HepG2 (cell line): ENCODE data around the gene PTPA. TPM values are rescaled to one million over a fixed set of nuclear protein-coding genes. Genes with fewer than 3 reads are reported as not detected.
A peak's percentile ranks its signal among the peaks of the same experiment; 100 is the strongest.

Experiments
- ATAC-seq: fragments of 200-7000 bp; cut with Tn5 transposase; 3 replicates; pipeline ENCODE4 v1.9.1; 2020; ENCODE audit warnings: mild to moderate bottlenecking, moderate library complexity
- BruUV-seq: library from RNA; stranded (reverse); fragments of 400-500 nt; replicated peaks from 2 replicates; lab custom pipeline; 2021; lab: Mats Ljungman, UMichigan
- CTCF ChIA-PET: fragments of 300-600 bp; formaldehyde crosslinking; extraction: SDS; loops from one replicate; lab custom pipeline; 2021; ENCODE audit warnings: low total read pairs, inconsistent platforms, low intra/inter-chr PET ratio; lab: Yijun Ruan, JAX
- POLR2A ChIA-PET: fragments of 350-600 bp; sonication (Branson Sonifier 250); formaldehyde crosslinking; loops from one replicate; lab custom pipeline; 2020; ENCODE audit warnings: antibody characterized with exemption, inconsistent platforms; lab: Yijun Ruan, JAX
- DNase-seq: peaks from one replicate; pipeline ENCODE4 v3.0.0-alpha.2; 2015; ENCODE audit warnings: low spot score
- FAIRE-seq: peaks from 3 replicates; lab custom pipeline; 2011; peaks lifted over from hg19 to GRCh38; lab: Jason Lieb, UNC
- H2AFZ ChIP-seq: one replicate; pipeline ENCODE4 v1.6.1; 2011; ENCODE audit warnings: low read length, inconsistent platforms
- H3K27ac ChIP-seq: fragments of 300-600 bp; 3 replicates; pipeline ENCODE4 v1.8.0; 2011; ENCODE audit warnings: mixed run types, mild to moderate bottlenecking, mixed read lengths, low read length, inconsistent platforms; ENCODE audit not compliant: insufficient read depth; ENCODE audit errors: extremely low read length
- H3K27me3 ChIP-seq, 2 experiments: fragments of 200-600 bp in 1 of 2; 2 replicates in 1 of 2; 3 replicates in 1 of 2; pipeline versions ENCODE4 v1.6.0 to v1.8.0; 2011; ENCODE audit warnings: low read length in 2 of 2, mild to moderate bottlenecking in 2 of 2, moderate library complexity in 2 of 2, inconsistent platforms in 1 of 2; ENCODE audit not compliant: insufficient read depth in 2 of 2, control insufficient read depth in 1 of 2
- H3K36me3 ChIP-seq, 2 experiments: fragments of 200-600 bp in 1 of 2; replicated peaks in 1 of 2; 2 replicates in 1 of 2; 3 replicates in 1 of 2; pipeline versions ENCODE4 v1.5.1 to v1.8.0; 2011; ENCODE audit warnings: low read length in 2 of 2, inconsistent platforms in 1 of 2; ENCODE audit not compliant: insufficient read depth in 2 of 2, control insufficient read depth in 1 of 2
- H3K4me1 ChIP-seq: 2 replicates; pipeline ENCODE4 v1.5.1; 2012; ENCODE audit warnings: low read length, inconsistent platforms; ENCODE audit not compliant: insufficient read depth
- H3K4me2 ChIP-seq: 2 replicates; pipeline ENCODE4 v1.6.0; 2011; ENCODE audit warnings: low read depth, low read length, inconsistent platforms
- H3K4me3 ChIP-seq, 3 experiments: fragments of 200-600 bp in 1 of 3; sonication (generic), shearing (Covaris generic) in 1 of 3; replicated peaks in 1 of 3; 2 replicates each; pipeline ENCODE4 v1.5.1; 2011 to 2016; ENCODE audit warnings: low read length in 3 of 3, inconsistent platforms in 2 of 3, low read depth in 2 of 3, mild to moderate bottlenecking in 2 of 3, control low read depth in 1 of 3, mixed read lengths in 1 of 3; ENCODE audit not compliant: insufficient read depth in 1 of 3
- H3K79me2 ChIP-seq: one replicate; pipeline ENCODE4 v1.6.1; 2011; ENCODE audit warnings: low read length, inconsistent platforms; ENCODE audit not compliant: insufficient read depth
- H3K9ac ChIP-seq: 2 replicates; pipeline ENCODE4 v1.6.0; 2011; ENCODE audit warnings: mild to moderate bottlenecking, low read depth, low read length, inconsistent platforms; ENCODE audit not compliant: insufficient read depth
- H3K9me3 ChIP-seq: 2 replicates; pipeline ENCODE4 v1.5.1; 2012; ENCODE audit warnings: mild to moderate bottlenecking, low read length
- H4K20me1 ChIP-seq: 2 replicates; pipeline ENCODE4 v1.6.0; 2011; ENCODE audit warnings: inconsistent platforms, mild to moderate bottlenecking, low read length, moderate library complexity; ENCODE audit not compliant: insufficient read depth
- AGO2 ChIP-seq: fragments of 200-400 bp; formaldehyde crosslinking; optimal IDR thresholded peaks from 2 replicates; pipeline ENCODE3; 2017; ENCODE audit warnings: mild to moderate bottlenecking, low read depth, low read length, moderate library complexity
- GTF3A ChIP-seq: sonication (generic); formaldehyde crosslinking; conservative IDR thresholded peaks from 2 replicates; pipeline ENCODE4 v1.4.0; 2020; ENCODE audit warnings: mild to moderate bottlenecking, missing genetic modification reagents
- MIER2 ChIP-seq: IDR thresholded peaks from 2 replicates; pipeline ENCODE4 v1.6.1; 2016; ENCODE audit warnings: missing biosample characterization, missing genetic modification reagents
- NR2C2 ChIP-seq: sonication (generic); formaldehyde crosslinking; IDR thresholded peaks from 2 replicates; pipeline ENCODE4 v1.4.0; 2020; ENCODE audit warnings: missing genetic modification reagents, mild to moderate bottlenecking, moderate library complexity, borderline replicate concordance
- POLR2AphosphoS2 ChIP-seq: IDR thresholded peaks from 2 replicates; pipeline ENCODE4 v1.6.1; 2011; ENCODE audit warnings: low read depth, low read length, improper control_type of control experiment
- SP5 ChIP-seq: IDR thresholded peaks from 2 replicates; pipeline ENCODE4 v1.6.1; 2016; ENCODE audit warnings: low read depth, borderline replicate concordance
- ZBTB7A ChIP-seq: sonication (generic); formaldehyde crosslinking; IDR thresholded peaks from 2 replicates; pipeline ENCODE4 v1.8.0; 2022; ENCODE audit warnings: mild to moderate bottlenecking, missing genetic modification reagents
- ZKSCAN8 ChIP-seq: IDR thresholded peaks from 2 replicates; pipeline ENCODE4 v1.6.1; 2016; ENCODE audit warnings: borderline replicate concordance, missing genetic modification reagents, missing compliant biosample characterization
- ZNF652 ChIP-seq: IDR thresholded peaks from 2 replicates; pipeline ENCODE4 v1.6.1; 2016; ENCODE audit warnings: low read depth, borderline replicate concordance
- WGBS: methylation state at CpG from one replicate; pipeline ENCODE4 v1.1.6; 2017; ENCODE audit warnings: low lambda C conversion rate; 5-methylcytosine and 5-hydroxymethylcytosine counted together
- in situ Hi-C: cut with HindIII; loops from 2 replicates; pipeline ENCODE4 v1.10.0; 2017; ENCODE audit warnings: low pct_unique_long_range_greater_than_20kb; ENCODE audit not compliant: extremely low pct_ligation_motif_present
- intact Hi-C: fragments of 100-400 bp; cut with micrococcal nuclease; formaldehyde crosslinking; loops from one replicate; pipeline ENCODE4 v1.10.0; 2022; ENCODE audit not compliant: unreplicated experiment
- polyA plus RNA-seq, 8 experiments: library from polyadenylated mRNA; depleted of rRNA in 3 of 8; stranded (reverse) in 7 of 8; unstranded in 1 of 8; fragments of >200 nt; fragmentation: Illumina TruSeq in 4 of 8; extraction: Trizol in 4 of 8; gene quantifications; 2 replicates each; pipeline versions ENCODE4 v1.2.1 to v1.2.3, GENCODE V29; 2011 to 2016; ENCODE audit warnings: low read depth in 4 of 8, missing spikeins in 1 of 8, mixed read lengths in 1 of 8; ENCODE audit not compliant: insufficient read depth in 1 of 8
- total RNA-seq, 5 experiments: library from RNA; depleted of rRNA; stranded (reverse); fragments of >200 nt; fragmentation: Illumina TruSeq; extraction: Trizol; gene quantifications; 2 replicates each; pipeline ENCODE4 v1.2.3, GENCODE V29; 2016; ENCODE audit warnings: low read depth in 1 of 5

Gene PTPA
- total and polyA plus RNA-seq, 2 of the 13 experiments (the other 11 are each of a cell fraction or from before 2014, with no cell fraction given) = 79.3 to 105 TPM

DNA sequence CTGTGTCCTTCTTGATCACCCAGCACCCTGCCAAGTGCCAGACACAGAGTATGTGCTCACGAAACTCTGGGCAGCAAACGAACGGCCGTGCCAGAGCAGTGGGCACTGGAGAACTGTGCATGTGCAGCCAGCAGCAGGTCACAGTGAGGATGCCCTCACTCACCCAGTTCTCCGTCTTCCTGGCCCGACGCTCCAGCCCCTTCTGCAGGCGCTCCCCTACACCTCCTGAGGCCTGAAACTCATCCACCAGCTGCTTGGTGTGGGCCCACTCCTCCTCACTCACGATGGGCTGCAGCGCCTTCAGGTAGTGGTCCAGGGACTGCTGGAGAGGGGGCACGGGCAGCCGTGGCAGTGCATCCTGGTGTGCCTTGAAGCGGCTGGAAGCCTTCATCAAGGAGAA lies 3.6 kb upstream of the PTPA start:
- in situ Hi-C loops = no loop called here
- POLR2A ChIA-PET = interaction anchor here (0.6 kb wide), 1 partner anchor 32 kb away, joined by 7 read pairs; no protein-coding TSS in a partner anchor
- ATAC-seq (no peak), DNase-seq (no peak), FAIRE-seq (no peak)
- H3K4me1 ChIP-seq = peaks cover 26% of the 10 kb centered on the region
- H3K27ac ChIP-seq = no peak overlapping the region
- no peak overlapping the region for H3K9ac ChIP-seq
- H4K20me1 ChIP-seq = 0 out of 2 replicates have a peak, but pooled peaks cover 7% of the 10 kb centered on the region
- WGBS = 100% methylated on average over 8 of the region's 13 CpGs
- intact Hi-C loops = no loop called here
- H3K9me3 ChIP-seq = no peaks in the 10 kb centered on the region
- H2AFZ ChIP-seq = no peak overlapping the region
- TF ChIP-seq NR2C2 (CRISPR knock-in tag) (no peak), ZKSCAN8 (no peak), MIER2 (CRISPR knock-in tag) (no peak), ZNF652 (CRISPR knock-in tag) (no peak), POLR2AphosphoS2 (no peak), ZBTB7A (CRISPR knock-in tag) (no peak), AGO2 (peak; percentile 41), SP5 (CRISPR knock-in tag) (no peak)
- H3K27me3 ChIP-seq = no peaks in the 10 kb centered on the region; a peak in 1 of 5 replicates
- CTCF ChIA-PET = no interaction called here
- H3K36me3 ChIP-seq = peaks cover 0 to 4% of the 10 kb centered on the region in 2 experiments; a peak in 1 of 5 replicates
- peaks cover 14% of the 10 kb centered on the region for H3K79me2 ChIP-seq
- H3K4me3 ChIP-seq = no peak overlapping the region
- no peak overlapping the region for H3K4me2 ChIP-seq
- no TSS peak for BruUV-seq

GRCh38 chr9:129108083-129108804 lies 3.0 kb upstream of the PTPA start:
- intact Hi-C loops = no loop called here
- peaks cover 0 to 4% of the 10 kb centered on the region in 2 experiments; a peak in 1 of 5 replicates for H3K36me3 ChIP-seq
- H3K27me3 ChIP-seq = no peaks in the 10 kb centered on the region; a peak in 1 of 5 replicates
- 0 out of 2 replicates have a peak, but pooled peaks cover 5% of the 10 kb centered on the region for H4K20me1 ChIP-seq
- DNase-seq (no peak), ATAC-seq (no peak), FAIRE-seq (no peak)
- no peak for TF ChIP-seq GTF3A
- peak; percentile 10 for TF ChIP-seq AGO2
- 90% methylated on average over 8 of the region's 13 CpGs for WGBS
- no TSS peak for BruUV-seq
- no peak overlapping the region for H3K4me2 ChIP-seq
- peaks cover 17% of the 10 kb centered on the region for H3K79me2 ChIP-seq
- H3K9ac ChIP-seq = no peak overlapping the region
- ChIA-PET CTCF (no interaction called here), POLR2A (interaction anchor here (0.6 to 1.9 kb wide), 3 partner anchors 31 to 65 kb away, joined by 3 to 7 read pairs (median 5); no protein-coding TSS in a partner anchor)
- H2AFZ ChIP-seq = no peak overlapping the region
- H3K9me3 ChIP-seq = no peaks in the 10 kb centered on the region
- no peak overlapping the region for H3K4me3 ChIP-seq
- H3K4me1 ChIP-seq = peaks cover 32% of the 10 kb centered on the region
- no peak overlapping the region for H3K27ac ChIP-seq
- in situ Hi-C loops = no loop called here
